Measurements from ENCODE around the gene HDAC9. TPM values are rescaled to one million over a fixed set of nuclear protein-coding genes. Genes with fewer than 3 reads are reported as not detected.

Gene HDAC9
- total RNA-seq, 1 experiment from 2014 or later = 7.7 TPM

- Histone ChIP-seq H2AFZ (ENCODE audit: low read length) (no peak overlapping the region), H3K27me3 (ENCODE audit: insufficient read depth, low read length) (no peaks in the 10 kb centered on the region), H3K79me2 (ENCODE audit: insufficient read depth, low read length) (no peaks in the 10 kb centered on the region), H3K79me1 (ENCODE audit: insufficient read depth, low read depth, low read length, poor library complexity, severe bottlenecking) (no peaks in the 10 kb centered on the region), H3K4me1 (ENCODE audit: insufficient read depth, low read length) (peaks cover 2% of the 10 kb centered on the region; the same call in 1 of the 2 replicates), H3T11ph (ENCODE audit: low read length) (no peak overlapping the region), H3K9me3 (ENCODE audit: control insufficient read depth, low read depth, low read length) (no peaks in the 10 kb centered on the region), H2BK12ac (ENCODE audit: insufficient read length, low read depth, low read length) (no peak overlapping the region), H3K4me2 (ENCODE audit: insufficient read depth, insufficient read length, low read length) (no peak overlapping the region), H2BK20ac (ENCODE audit: low read depth, low read length, poor library complexity, severe bottlenecking) (no peak overlapping the region), H3K14ac (ENCODE audit: insufficient read depth, low read length) (no peak overlapping the region), H3K18ac (ENCODE audit: insufficient read length, low read depth, low read length) (no peak overlapping the region), H3K23me2 (ENCODE audit: insufficient read length, low read depth, low read length, poor library complexity, severe bottlenecking) (no peaks in the 10 kb centered on the region), H3K56ac (ENCODE audit: insufficient read length, low read depth, low read length) (no peak overlapping the region), H4K20me1 (ENCODE audit: control insufficient read depth, insufficient read depth, insufficient read length) (no peaks in the 10 kb centered on the region), H4K91ac (ENCODE audit: insufficient read length, low read depth, low read length) (no peak overlapping the region), H2BK15ac (ENCODE audit: low read depth, low read length) (no peak overlapping the region), H2AK5ac (ENCODE audit: insufficient read length, low read length) (no peak overlapping the region), H4K5ac (ENCODE audit: insufficient read length, low read depth, low read length) (no peak overlapping the region), H3K27ac (ENCODE audit: insufficient read length, low read depth, low read length) (no peak overlapping the region), H2BK120ac (ENCODE audit: low read depth, low read length, poor library complexity, severe bottlenecking) (no peak overlapping the region), H4K8ac (replicated peaks; ENCODE audit: insufficient read length, low read depth, low read length) (no peak overlapping the region), H3K4ac (ENCODE audit: low read depth, low read length) (no peak overlapping the region), H3K9ac (ENCODE audit: extremely low read depth, insufficient read length, low read length) (no peak overlapping the region), H2BK5ac (ENCODE audit: insufficient read length, low read length) (no peak overlapping the region), H3K23ac (ENCODE audit: insufficient read length, low read depth, low read length) (no peak overlapping the region)
- Mint-ChIP-seq H3K27me3 (ENCODE audit: low read depth) (no peaks in the 10 kb centered on the region), H3K4me1 (peaks cover 11 to 13% of the 10 kb centered on the region in 2 experiments), H3K4me3 (no peak overlapping the region), H3K36me3 (ENCODE audit: insufficient read depth in 1 of 3, low read depth in 3 of 3) (no peaks in the 10 kb centered on the region), H3K27ac (no peak overlapping the region), H3K9me3 (no peaks in the 10 kb centered on the region)
- WGBS (ENCODE audit: extremely low coverage, insufficient read length, low lambda C conversion rate) = no CpG with 5 or more reads among the region's 1 CpG
- TF ChIP-seq CTCF (conservative IDR thresholded peaks at IDR 0.05) = no peak
- DNase-seq = no peak
Observed at GRCh38 chr7:18997477-18998150, 502.1 kb downstream of the HDAC9 start.

All from H9 (cell line).